SK-N-SH (cell line): ENCODE measurements around the gene DLEC1.

Source experiments
- CTCF ChIP-seq: fragments of 200-600 bp; sonication (generic); IDR thresholded peaks from 2 replicates; pipeline ENCODE4 v1.6.1; 2017; ENCODE audit warnings: antibody characterized with exemption, mild to moderate bottlenecking, moderate library complexity
- RCOR1 ChIP-seq: fragments of 150-350 bp; IDR thresholded peaks from 2 replicates; pipeline ENCODE4 v1.6.1; 2017; ENCODE audit warnings: antibody characterized with exemption, low read length
- RFX5 ChIP-seq: IDR thresholded peaks from 2 replicates; pipeline ENCODE4 v1.6.1; 2012; ENCODE audit warnings: mild to moderate bottlenecking, improper control_type of control experiment, low read length

GRCh38 chr3:38054499-38055001, 15.5 kb downstream of the DLEC1 start:
- TF ChIP-seq RFX5 (no peak), CTCF (no peak), RCOR1 (no peak)
